GM12878 (cell line): ENCODE results near the gene STAG1. TPM values are rescaled to one million over a fixed set of nuclear protein-coding genes. Genes with fewer than 3 reads are reported as not detected.

Experiments used
- ATAC-seq: fragments of 200-7000 bp; cut with Tn5 transposase; 3 replicates; pipeline ENCODE4 v1.9.1; 2020; ENCODE audit warnings: mild to moderate bottlenecking, moderate library complexity
- BruUV-seq: library from RNA; stranded (reverse); fragments of 400-500 nt; replicated peaks from 2 replicates; lab custom pipeline; 2021; lab: Mats Ljungman, UMichigan
- CTCF ChIA-PET: fragments of 300-600 bp; sonication (Branson Sonifier 250); formaldehyde crosslinking; extraction: SDS; loops from one replicate; lab custom pipeline; 2021; ENCODE audit warnings: inconsistent platforms; lab: Yijun Ruan, JAX
- POLR2A ChIA-PET: fragments of 350-600 bp; formaldehyde crosslinking; extraction: SDS; loops from one replicate; lab custom pipeline; 2021; ENCODE audit warnings: inconsistent platforms; lab: Charles Lee
- RAD21 ChIA-PET: fragments of 300-600 bp; sonication (Branson Sonifier 250); formaldehyde crosslinking; loops from one replicate; lab custom pipeline; 2023; ENCODE audit warnings: antibody characterized with exemption; ENCODE audit not compliant: unreplicated experiment; lab: Charles Lee
- SMC1A ChIA-PET: fragments of 300-600 bp; sonication (Branson Sonifier 250); formaldehyde crosslinking; loops from one replicate; lab custom pipeline; 2023; ENCODE audit not compliant: unreplicated experiment, uncharacterized antibody; lab: Charles Lee
- DNase-seq: peaks from one replicate; pipeline ENCODE4 v3.0.0-alpha.2; 2011; ENCODE audit warnings: low read depth, low spot score
- FAIRE-seq: peaks from 3 replicates; lab custom pipeline; 2011; peaks lifted over from hg19 to GRCh38; lab: Jason Lieb, UNC
- H2AFZ ChIP-seq: 2 replicates; pipeline ENCODE4 v1.6.0; 2011; ENCODE audit warnings: low read depth, low read length, control low read depth; ENCODE audit not compliant: control insufficient read depth
- H3K27ac ChIP-seq: 2 replicates; pipeline ENCODE4 v1.5.1; 2011; ENCODE audit warnings: control low read depth; ENCODE audit not compliant: control insufficient read depth, insufficient read depth
- H3K27me3 ChIP-seq, 2 experiments: replicated peaks in 1 of 2; 2 replicates each; pipeline versions ENCODE4 v1.6.0 to v1.6.1; 2011; ENCODE audit warnings: low read length in 1 of 2; ENCODE audit not compliant: control insufficient read depth in 2 of 2, insufficient read depth in 2 of 2
- H3K36me3 ChIP-seq, 2 experiments: 2 replicates each; pipeline ENCODE4 v1.5.1; 2011; ENCODE audit warnings: low read length in 1 of 2; ENCODE audit not compliant: control insufficient read depth in 2 of 2, insufficient read depth in 2 of 2
- H3K4me1 ChIP-seq: 2 replicates; pipeline ENCODE4 v1.6.1; 2011; ENCODE audit warnings: mild to moderate bottlenecking, low read length, moderate library complexity, mixed read lengths; ENCODE audit not compliant: control insufficient read depth, insufficient read depth
- H3K4me2 ChIP-seq: 2 replicates; pipeline ENCODE4 v1.6.0; 2011; ENCODE audit warnings: control low read depth; ENCODE audit not compliant: control insufficient read depth, insufficient read depth
- H3K4me3 ChIP-seq: fragments of 200-600 bp; sonication (generic); 2 replicates; pipeline ENCODE4 v1.5.1; 2016
- H3K79me2 ChIP-seq: 2 replicates; pipeline ENCODE4 v1.6.0; 2011; ENCODE audit warnings: low read length; ENCODE audit not compliant: control insufficient read depth, insufficient read depth
- H3K9ac ChIP-seq: 2 replicates; pipeline ENCODE4 v1.8.0; 2011; ENCODE audit warnings: low read length, control low read depth, mixed read lengths; ENCODE audit not compliant: control insufficient read depth, insufficient read depth
- H3K9me3 ChIP-seq: replicated peaks from 3 replicates; pipeline ENCODE4 v1.5.1; 2011; ENCODE audit warnings: mild to moderate bottlenecking, low read length; ENCODE audit not compliant: control insufficient read depth, insufficient read depth
- H4K20me1 ChIP-seq: 2 replicates; pipeline ENCODE4 v1.6.0; 2011; ENCODE audit not compliant: control insufficient read depth, insufficient read depth
- DPF2 ChIP-seq: fragments of 450-650 bp; IDR thresholded peaks from 2 replicates; pipeline ENCODE4 v1.6.1; 2017; ENCODE audit warnings: mild to moderate bottlenecking
- ETV6 ChIP-seq, 2 experiments: fragments of 450-650 bp in 1 of 2; IDR thresholded peaks in 1 of 2; conservative IDR thresholded peaks in 1 of 2; 2 replicates each; pipeline ENCODE4 v1.6.1; 2014; ENCODE audit warnings: antibody characterized with exemption in 1 of 2, borderline replicate concordance in 1 of 2, low read depth in 1 of 2, mild to moderate bottlenecking in 1 of 2, moderate library complexity in 1 of 2
- HDAC2 ChIP-seq: fragments of 200-600 bp; sonication (generic); IDR thresholded peaks from 2 replicates; pipeline ENCODE4 v1.6.1; 2017
- MEF2B ChIP-seq: fragments of 450-650 bp; IDR thresholded peaks from 2 replicates; pipeline ENCODE4 v1.6.1; 2018; ENCODE audit warnings: mild to moderate bottlenecking, moderate library complexity; ENCODE audit not compliant: partially characterized antibody, poor library complexity, severe bottlenecking
- NFXL1 ChIP-seq: fragments of 450-650 bp; IDR thresholded peaks from 2 replicates; pipeline ENCODE4 v1.6.1; 2017; ENCODE audit warnings: antibody characterized with exemption, mild to moderate bottlenecking, borderline replicate concordance
- NKRF ChIP-seq: fragments of 450-650 bp; conservative IDR thresholded peaks from 2 replicates; pipeline ENCODE4 v1.6.1; 2017; ENCODE audit warnings: mild to moderate bottlenecking, moderate library complexity
- PBX3 ChIP-seq: IDR thresholded peaks from 2 replicates; pipeline ENCODE4 v1.6.1; 2011; ENCODE audit warnings: mild to moderate bottlenecking, low read depth, low read length, moderate library complexity; ENCODE audit not compliant: insufficient replicate concordance
- PKNOX1 ChIP-seq: fragments of 450-650 bp; IDR thresholded peaks from 2 replicates; pipeline ENCODE4 v1.6.1; 2016; ENCODE audit warnings: mild to moderate bottlenecking
- USF2 ChIP-seq: IDR thresholded peaks from 2 replicates; pipeline ENCODE4 v1.6.1; 2011; ENCODE audit warnings: low read depth, low read length, improper control_type of control experiment, borderline replicate concordance
- WGBS: methylation state at CpG from one replicate; pipeline ENCODE4 v1.1.6; 2016; ENCODE audit warnings: low lambda C conversion rate; ENCODE audit not compliant: insufficient replicate concordance, insufficient coverage; ENCODE audit errors: missing lambda C conversion rate; 5-methylcytosine and 5-hydroxymethylcytosine counted together
- in situ Hi-C: fragments of 300-500 bp; cut with MboI; formaldehyde crosslinking; loops from 9 replicates; pipeline ENCODE4 v1.14.3; 2018; ENCODE audit warnings: mixed read lengths
- intact Hi-C: fragments of 100-400 bp; cut with micrococcal nuclease; formaldehyde crosslinking; loops from one replicate; pipeline ENCODE4 v1.14.2; 2022; ENCODE audit not compliant: unreplicated experiment
- polyA plus RNA-seq, 11 experiments: library from polyadenylated mRNA; depleted of rRNA in 4 of 11; unstranded in 6 of 11; stranded (reverse) in 5 of 11; fragments of >200 nt; fragmentation: Nextera tagmentation in 4 of 11; fragmentation: Illumina TruSeq in 1 of 11; extraction: Ambion mirVana in 4 of 11; extraction: Trizol in 1 of 11; gene quantifications; 1 replicate in 1 of 11; 2 replicates in 10 of 11; pipeline versions ENCODE4 v1.2.1 to v1.2.3, GENCODE V29; 2011 to 2016; ENCODE audit warnings: inconsistent platforms in 2 of 11, missing spikeins in 2 of 11, low read depth in 1 of 11
- total RNA-seq, 4 experiments: library from RNA; depleted of rRNA in 3 of 4; stranded (reverse); fragments of >200 nt in 3 of 4; fragmentation: Illumina TruSeq in 1 of 4; extraction: Trizol in 1 of 4; gene quantifications; 2 replicates each; pipeline versions ENCODE4 v1.2.1 to v1.2.3, GENCODE V29; 2013 to 2021

The STAG1 gene
- total and polyA plus RNA-seq, 10 of the 15 experiments (the other 5 are each of a cell fraction or from before 2014, with no cell fraction given): 4.4 to 30.1 (median 20.2) TPM

GRCh38 chr3:136792556-136793330, 40.6 kb upstream of the STAG1 start:
- no peaks in the 10 kb centered on the region for H3K36me3 ChIP-seq
- ChIA-PET POLR2A (interaction anchor here (1.6 kb wide), 1 partner anchor 13 kb away, joined by 3 read pairs; no protein-coding TSS in a partner anchor), SMC1A (interaction anchor here (0.6 to 1.1 kb wide), 2 partner anchors 222 to 1089 kb away, joined by 3 read pairs; no protein-coding TSS in a partner anchor), RAD21 (interaction anchor here (1.2 to 1.3 kb wide), 2 partner anchors 10 to 68 kb away, joined by 3 read pairs; no protein-coding TSS in a partner anchor), CTCF (interaction anchor here (1.4 kb wide), 1 partner anchor 9 kb away, joined by 4 read pairs; no protein-coding TSS in a partner anchor)
- H4K20me1 ChIP-seq: no peaks in the 10 kb centered on the region
- H3K4me3 ChIP-seq: no peak overlapping the region
- DNase-seq (no peak), ATAC-seq (no peak), FAIRE-seq (no peak)
- WGBS: 35% methylated on average over 4 of the region's 4 CpGs
- H3K4me2 ChIP-seq: no peak overlapping the region
- H2AFZ ChIP-seq: no peak overlapping the region
- no TSS peak for BruUV-seq
- intact Hi-C loops: no loop called here
- H3K27ac ChIP-seq: no peak overlapping the region
- H3K9me3 ChIP-seq: no peaks in the 10 kb centered on the region
- no peaks in the 10 kb centered on the region for H3K4me1 ChIP-seq
- no peak for TF ChIP-seq PBX3
- no peaks in the 10 kb centered on the region; a peak in 1 of 4 replicates for H3K27me3 ChIP-seq
- H3K79me2 ChIP-seq: no peaks in the 10 kb centered on the region
- H3K9ac ChIP-seq: no peak overlapping the region
- in situ Hi-C loops: no loop called here

GRCh38 chr3:136790786-136791185, 38.6 kb upstream of the STAG1 start:
- H3K9ac ChIP-seq: no peak overlapping the region
- H3K79me2 ChIP-seq: no peaks in the 10 kb centered on the region
- BruUV-seq: no TSS peak
- ATAC-seq: no peak
- in situ Hi-C loops: no loop called here
- intact Hi-C loops: no loop called here
- CTCF ChIA-PET: interaction anchor here (0.6 to 1.1 kb wide), 2 partner anchors 38 to 182 kb away, joined by 3 to 4 read pairs; partner anchors contain the start of gene STAG1
- no peaks in the 10 kb centered on the region for H3K36me3 ChIP-seq
- no peak for FAIRE-seq
- H4K20me1 ChIP-seq: no peaks in the 10 kb centered on the region
- no peak for DNase-seq
- POLR2A ChIA-PET: no interaction called here
- SMC1A ChIA-PET: no interaction called here
- H3K27me3 ChIP-seq: no peaks in the 10 kb centered on the region; a peak in 1 of 4 replicates
- no peaks in the 10 kb centered on the region; the same call in 1 of the 2 replicates for H3K4me1 ChIP-seq
- no peak overlapping the region for H3K4me3 ChIP-seq
- H2AFZ ChIP-seq: no peak overlapping the region
- H3K4me2 ChIP-seq: no peak overlapping the region
- RAD21 ChIA-PET: interaction anchor here (0.9 kb wide), 1 partner anchor 223 kb away, joined by 3 read pairs; no protein-coding TSS in a partner anchor
- WGBS: 38% methylated on average over 3 of the region's 3 CpGs
- no peaks in the 10 kb centered on the region for H3K9me3 ChIP-seq
- H3K27ac ChIP-seq: no peak overlapping the region
- TF ChIP-seq NKRF (no peak), NFXL1 (no peak), USF2 (no peak), DPF2 (no peak), ETV6 (conservative IDR thresholded peaks at IDR 0.05 in 1 of 2, IDR thresholded peaks at IDR 0.05 in 1 of 2; ENCODE audit: borderline replicate concordance in 1 of 2, low read depth in 1 of 2) (no peak), MEF2B (no peak), HDAC2 (no peak), PKNOX1 (no peak)
